Stimulated activated CD4-positive, alpha-beta T cell treated with anti-CD3 and anti-CD28 coated beads, Interleukin-4, amount 100 ng/mL, for 4 hours (primary cell): ENCODE results near the gene ZNF688.
"Not testable (repeated sequence)": the region's sequence is repeated elsewhere in the genome, so short reads cannot be mapped to it uniquely, and the experiment has no call there.

Experiments
- DNase-seq, 2 experiments: peaks; one replicate each; pipeline ENCODE4 v3.0.0-alpha.2; 2020

The ZNF688 gene

DNA sequence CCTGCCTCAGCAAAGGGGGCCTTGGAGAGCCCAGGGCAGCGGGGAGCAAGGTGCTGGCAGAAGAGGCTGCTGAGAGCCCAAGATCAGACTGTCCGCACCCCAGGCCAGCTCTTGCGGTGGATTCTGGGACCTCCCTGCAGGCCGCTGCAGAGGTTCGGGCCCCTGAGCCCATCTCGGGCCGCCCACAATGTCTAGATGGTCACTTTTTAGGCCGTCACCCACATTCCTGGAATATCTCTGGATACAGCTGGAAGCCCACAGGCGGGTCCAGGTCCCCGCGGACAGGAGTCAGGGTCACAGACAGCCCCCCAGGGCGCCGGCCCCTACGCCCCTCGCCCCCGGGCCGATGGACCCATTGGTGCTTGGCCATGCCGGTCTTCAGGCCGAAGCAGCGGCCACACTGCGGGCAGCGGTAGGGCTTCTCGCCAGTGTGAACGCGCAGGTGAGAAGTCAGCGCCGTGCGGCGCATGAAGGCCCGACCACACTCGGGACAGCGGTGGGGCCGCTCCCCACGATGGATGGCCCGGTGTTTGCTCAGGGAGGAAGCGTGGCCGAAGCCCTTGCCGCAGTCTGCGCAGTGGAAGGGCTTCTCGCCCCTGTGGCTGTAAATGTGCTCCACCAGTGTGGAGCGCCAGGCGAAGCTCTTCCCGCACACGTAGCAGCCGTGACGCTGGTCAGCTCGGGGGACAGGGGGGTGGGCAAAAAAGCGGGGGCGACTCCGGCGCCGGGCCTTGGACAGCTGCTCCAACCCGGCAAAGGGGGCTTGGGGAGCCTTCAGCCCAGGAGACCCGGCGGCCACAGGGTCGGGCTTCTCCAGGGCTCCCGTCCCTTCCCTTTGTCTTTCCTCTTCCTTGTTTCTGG lies 39.0 kb downstream of the ZNF688 start:
- DNase-seq = no peak

GRCh38 chr16:30530163-30531037 lies 41.1 kb downstream of the ZNF688 start:
- DNase-seq = no peak

DNA sequence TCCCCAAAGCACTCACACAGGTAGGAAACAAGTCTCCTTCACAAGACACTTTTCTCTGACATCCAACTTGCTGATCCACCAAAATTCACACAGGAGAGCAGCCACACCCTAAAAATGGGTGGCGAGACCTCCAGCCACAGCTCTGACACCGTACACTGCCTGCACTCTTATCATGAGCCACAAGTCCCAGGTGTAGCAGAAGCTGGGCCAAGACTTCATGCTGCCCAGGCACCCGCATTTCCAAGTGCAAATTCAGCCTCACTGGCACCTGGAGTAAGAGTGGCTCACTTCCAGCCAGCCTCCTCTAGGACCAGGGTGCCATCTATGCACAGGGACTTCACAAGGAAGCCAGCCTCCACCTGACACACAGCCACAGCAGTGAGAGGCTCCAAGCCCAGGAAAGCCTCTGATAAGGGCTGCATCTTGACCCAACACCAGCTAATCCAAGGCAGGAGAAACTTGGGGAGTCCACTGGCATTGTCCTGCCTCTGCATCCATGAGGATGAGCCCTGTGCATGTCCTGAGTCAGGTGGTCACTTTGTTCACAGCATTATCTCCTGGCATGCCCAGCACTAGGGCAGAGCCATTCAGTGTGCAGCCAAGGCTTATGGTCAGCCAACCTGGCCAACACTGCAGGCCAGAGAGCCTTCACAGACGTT lies 42.6 kb downstream of the ZNF688 start:
- DNase-seq = no peak

GRCh38 chr16:30527635-30528178 lies 43.8 kb downstream of the ZNF688 start:
- no peak for DNase-seq

- peak; percentile 81 to 92 for DNase-seq
Measured at GRCh38 chr16:30526823-30527634, 44.5 kb downstream of the ZNF688 start.

GRCh38 chr16:30526137-30526822 lies 45.2 kb downstream of the ZNF688 start, which contains the start of gene ZNF768:
Gene ZNF768 (minus strand): TSS chr16:30526566. CDS start chr16:30526413, 153 bp downstream.
- peak in 1 of 2 experiments; percentile 48 for DNase-seq

GRCh38 chr16:30525844-30526136 lies 45.7 kb downstream of the ZNF688 start:
- DNase-seq = no peak

GRCh38 chr16:30524575-30525568 lies 46.6 kb downstream of the ZNF688 start:
- no peak for DNase-seq

DNA sequence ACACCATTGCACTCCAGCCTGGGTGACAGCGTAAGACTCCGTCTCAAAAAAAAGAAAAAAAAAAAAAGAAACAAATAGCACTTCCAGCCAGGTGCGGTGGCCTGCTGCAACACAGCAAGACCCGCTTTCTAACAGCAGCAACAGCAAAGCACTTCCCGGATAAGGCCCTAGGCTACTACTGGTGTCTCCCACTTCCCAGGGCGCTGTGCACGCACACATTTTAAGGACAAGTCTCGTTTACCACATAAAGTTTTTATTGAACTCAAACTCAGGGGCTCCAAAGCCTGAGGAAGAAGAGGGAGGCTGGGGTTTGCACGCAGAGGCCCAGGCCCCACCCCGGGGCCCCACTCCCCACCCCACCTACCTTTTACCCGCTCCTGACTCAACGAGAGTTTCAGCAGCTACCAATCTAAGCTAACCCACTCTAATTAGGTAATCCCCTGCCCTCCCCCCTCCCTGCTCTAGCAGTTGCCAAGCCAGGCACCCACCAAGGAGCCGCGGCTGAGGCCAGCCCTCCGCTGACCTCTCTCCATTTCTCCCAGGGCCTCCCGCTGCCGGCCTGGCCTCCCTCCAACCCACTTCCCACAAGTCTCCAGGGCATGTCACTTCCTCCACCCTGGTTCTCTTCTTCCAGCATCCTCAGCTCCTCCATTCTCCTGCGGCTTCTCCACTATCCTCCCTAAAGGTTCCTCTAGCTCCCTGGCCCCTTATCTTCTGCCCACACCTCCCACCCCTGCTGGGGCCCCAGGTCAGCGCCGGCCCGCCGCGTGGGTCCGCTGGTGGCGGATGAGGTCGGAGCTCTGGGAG lies 47.5 kb downstream of the ZNF688 start:
- no peak for DNase-seq

- DNase-seq = not testable (repeated sequence)
Measured at GRCh38 chr16:30522702-30523463, 48.6 kb downstream of the ZNF688 start.

DNA sequence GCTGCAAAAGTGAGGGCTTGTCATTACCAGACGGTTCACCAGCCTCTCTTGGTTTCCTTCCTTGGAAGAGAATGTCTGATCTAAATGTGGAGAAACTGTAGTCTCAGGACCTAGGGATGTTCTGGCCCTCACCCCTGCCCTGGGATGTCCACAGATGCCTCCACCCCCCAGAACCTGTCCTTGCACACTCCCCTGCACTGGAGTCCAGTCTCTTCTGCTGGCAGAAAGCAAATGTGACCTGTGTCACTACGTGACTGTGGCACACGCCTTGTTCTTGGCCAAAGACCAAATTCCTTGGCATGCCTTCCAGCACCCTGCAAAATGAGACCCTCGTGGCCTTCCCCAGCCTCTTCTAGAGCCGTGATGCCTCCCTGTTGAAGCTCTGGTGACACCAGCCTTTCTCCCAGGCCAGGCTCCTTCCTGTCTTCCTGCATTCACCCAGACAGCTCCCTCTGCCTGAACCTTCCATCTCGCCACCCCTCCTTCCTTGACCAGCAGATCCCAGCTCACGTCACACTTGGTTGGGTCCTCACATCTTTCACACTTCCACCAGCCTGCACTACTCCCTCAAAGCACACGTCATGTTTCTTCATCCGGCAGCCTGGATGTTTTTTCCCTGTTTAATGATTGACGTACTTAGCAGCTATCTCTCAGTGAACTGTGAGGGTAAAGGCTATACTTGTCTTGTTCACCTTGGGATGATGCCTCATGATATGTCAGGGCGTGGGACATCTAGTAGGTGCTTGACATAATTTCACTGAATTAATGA lies 49.5 kb downstream of the ZNF688 start:
- DNase-seq = no peak

DNA sequence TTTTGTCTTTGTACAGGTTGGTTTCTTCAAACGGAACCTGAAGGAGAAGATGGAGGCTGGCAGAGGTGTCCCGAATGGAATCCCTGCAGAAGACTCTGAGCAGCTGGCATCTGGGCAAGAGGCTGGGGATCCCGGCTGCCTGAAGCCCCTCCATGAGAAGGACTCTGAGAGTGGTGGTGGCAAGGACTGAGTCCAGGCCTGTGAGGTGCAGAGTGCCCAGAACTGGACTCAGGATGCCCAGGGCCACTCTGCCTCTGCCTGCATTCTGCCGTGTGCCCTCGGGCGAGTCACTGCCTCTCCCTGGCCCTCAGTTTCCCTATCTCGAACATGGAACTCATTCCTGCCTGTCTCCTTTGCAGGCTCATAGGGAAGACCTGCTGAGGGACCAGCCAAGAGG lies 50.0 kb downstream of the ZNF688 start:
- DNase-seq = no peak
